H1 (cell line): Measurements from ENCODE around the gene PGAP3. TPM values are rescaled to one million over a fixed set of nuclear protein-coding genes. Genes with fewer than 3 reads are reported as not detected.

ENCODE experiments used
- CTCF ChIA-PET: fragments of 300-600 bp; sonication (Branson Sonifier 250); formaldehyde crosslinking; loops from one replicate; lab custom pipeline; 2021; ENCODE audit not compliant: partially characterized antibody; lab: Charles Lee
- POLR2A ChIA-PET: fragments of 300-600 bp; sonication (Branson Sonifier 250); formaldehyde crosslinking; loops from one replicate; lab custom pipeline; 2021; ENCODE audit warnings: inconsistent platforms; ENCODE audit not compliant: partially characterized antibody; lab: Charles Lee
- DNase-seq, 2 experiments: peaks; one replicate each; pipeline versions ENCODE4 v3.0.0 to v3.0.0-alpha.2; 2010 to 2022; ENCODE audit warnings: low spot score in 2 of 2, low read depth in 1 of 2, mixed read lengths in 1 of 2
- FAIRE-seq: peaks from 2 replicates; lab custom pipeline; 2011; peaks lifted over from hg19 to GRCh38; lab: Jason Lieb, UNC
- H2AFZ ChIP-seq: 2 replicates; pipeline ENCODE4 v1.8.1; 2012; ENCODE audit warnings: low read length, inconsistent platforms
- H2AK5ac ChIP-seq: 2 replicates; pipeline ENCODE4 v1.6.1; 2013; ENCODE audit warnings: low read depth, low read length
- H2BK120ac ChIP-seq: replicated peaks from 2 replicates; pipeline ENCODE3; 2013; ENCODE audit warnings: low read depth, low read length, inconsistent platforms
- H2BK12ac ChIP-seq: 2 replicates; pipeline ENCODE4 v1.6.1; 2013; ENCODE audit warnings: low read depth, low read length
- H2BK15ac ChIP-seq: 2 replicates; pipeline ENCODE4 v1.6.1; 2013; ENCODE audit warnings: low read length
- H2BK20ac ChIP-seq: 2 replicates; pipeline ENCODE4 v1.6.1; 2013; ENCODE audit warnings: low read length
- H2BK5ac ChIP-seq: 2 replicates; pipeline ENCODE4 v1.6.1; 2013; ENCODE audit warnings: low read depth, low read length
- H3K14ac ChIP-seq: 2 replicates; pipeline ENCODE4 v1.6.1; 2013; ENCODE audit warnings: inconsistent platforms; ENCODE audit not compliant: insufficient read length
- H3K18ac ChIP-seq: 2 replicates; pipeline ENCODE4 v1.6.1; 2013; ENCODE audit warnings: low read length; ENCODE audit errors: extremely low read depth
- H3K23ac ChIP-seq: 2 replicates; pipeline ENCODE4 v1.6.1; 2013; ENCODE audit warnings: inconsistent platforms; ENCODE audit not compliant: insufficient read length
- H3K23me2 ChIP-seq: 2 replicates; pipeline ENCODE4 v1.6.1; 2013; ENCODE audit warnings: low read depth, low read length
- H3K27ac ChIP-seq: 2 replicates; pipeline ENCODE4 v1.6.1; 2011; ENCODE audit warnings: low read depth, low read length, inconsistent platforms
- H3K27me3 ChIP-seq, 4 experiments: replicated peaks in 1 of 4; 1 replicate in 1 of 4; 2 replicates in 3 of 4; pipeline versions ENCODE4 v1.6.1 to v1.8.1; 2011 to 2013; ENCODE audit warnings: low read length in 3 of 4, mild to moderate bottlenecking in 3 of 4, inconsistent platforms in 2 of 4, mixed read lengths in 2 of 4, moderate library complexity in 1 of 4; ENCODE audit not compliant: control insufficient read depth in 3 of 4, insufficient read depth in 3 of 4; ENCODE audit errors: extremely low read depth in 1 of 4
- H3K36me3 ChIP-seq, 4 experiments: 2 replicates each; pipeline versions ENCODE4 v1.6.1 to v1.8.1; 2011 to 2013; ENCODE audit warnings: mild to moderate bottlenecking in 4 of 4, low read length in 3 of 4, moderate library complexity in 2 of 4, control low read depth in 1 of 4, inconsistent platforms in 1 of 4; ENCODE audit not compliant: insufficient read depth in 4 of 4, control insufficient read depth in 2 of 4
- H3K4ac ChIP-seq: replicated peaks from 2 replicates; pipeline ENCODE3; 2013; ENCODE audit warnings: low read length, low read depth, mixed read lengths, inconsistent platforms; ENCODE audit not compliant: insufficient read length
- H3K4me1 ChIP-seq, 4 experiments: replicated peaks in 1 of 4; 1 replicate in 1 of 4; 2 replicates in 3 of 4; pipeline versions ENCODE4 v1.6.1 to v1.8.1; 2011 to 2013; ENCODE audit warnings: low read length in 3 of 4, inconsistent platforms in 2 of 4, mixed read lengths in 1 of 4; ENCODE audit not compliant: insufficient read depth in 4 of 4, control insufficient read depth in 3 of 4
- H3K4me2 ChIP-seq, 2 experiments: 2 replicates each; pipeline versions ENCODE4 v1.6.1 to v1.8.1; 2011 to 2013; ENCODE audit warnings: low read depth in 2 of 2, low read length in 2 of 2, control low read depth in 1 of 2, inconsistent platforms in 1 of 2, mild to moderate bottlenecking in 1 of 2; ENCODE audit not compliant: insufficient read depth in 1 of 2
- H3K4me3 ChIP-seq, 4 experiments: fragments of 200-600, 300-600 bp in 1 of 4; sonication (generic), shearing (Covaris generic), sonication (Bioruptor Twin) in 1 of 4; 2 replicates each; pipeline versions ENCODE4 v1.5.1 to v1.8.1; 2011 to 2016; ENCODE audit warnings: low read length in 4 of 4, low read depth in 3 of 4, control low read depth in 2 of 4, inconsistent platforms in 2 of 4, mild to moderate bottlenecking in 2 of 4, mixed read lengths in 1 of 4, moderate library complexity in 1 of 4; ENCODE audit not compliant: insufficient read depth in 2 of 4; ENCODE audit errors: extremely low read depth in 1 of 4
- H3K56ac ChIP-seq: replicated peaks from 2 replicates; pipeline ENCODE3; 2013; ENCODE audit warnings: low read depth, mild to moderate bottlenecking, mixed read lengths, low read length, inconsistent platforms; ENCODE audit not compliant: insufficient read length
- H3K79me1 ChIP-seq: 2 replicates; pipeline ENCODE4 v1.6.1; 2013; ENCODE audit warnings: low read depth, low read length, control low read depth
- H3K79me2 ChIP-seq, 2 experiments: 2 replicates each; pipeline versions ENCODE4 v1.6.1 to v1.8.1; 2012 to 2013; ENCODE audit warnings: low read length in 2 of 2, mild to moderate bottlenecking in 2 of 2, inconsistent platforms in 1 of 2; ENCODE audit not compliant: insufficient read depth in 2 of 2, control insufficient read depth in 1 of 2
- H3K9ac ChIP-seq, 4 experiments: replicated peaks in 1 of 4; 1 replicate in 1 of 4; 2 replicates in 3 of 4; pipeline versions ENCODE4 v1.6.1 to v1.8.1; 2011 to 2013; ENCODE audit warnings: low read depth in 3 of 4, low read length in 3 of 4, control low read depth in 2 of 4, mild to moderate bottlenecking in 2 of 4, moderate library complexity in 2 of 4, inconsistent platforms in 1 of 4; ENCODE audit errors: extremely low read depth in 1 of 4
- H3K9me3 ChIP-seq, 2 experiments: 2 replicates each; pipeline versions ENCODE4 v1.6.1 to v1.8.1; 2012 to 2013; ENCODE audit warnings: mild to moderate bottlenecking in 2 of 2, moderate library complexity in 2 of 2, control low read depth in 1 of 2, inconsistent platforms in 1 of 2, low read depth in 1 of 2, low read length in 1 of 2, mixed read lengths in 1 of 2; ENCODE audit not compliant: insufficient read depth in 2 of 2
- H4K20me1 ChIP-seq, 2 experiments: replicated peaks in 1 of 2; 2 replicates each; pipeline versions ENCODE3 to v1.8.1; 2011 to 2013; ENCODE audit warnings: inconsistent platforms in 2 of 2, low read length in 2 of 2, mild to moderate bottlenecking in 1 of 2; ENCODE audit not compliant: insufficient read depth in 2 of 2, control insufficient read depth in 1 of 2
- H4K5ac ChIP-seq: 2 replicates; pipeline ENCODE4 v1.6.1; 2013; ENCODE audit warnings: low read length, low read depth, mixed read lengths, inconsistent platforms; ENCODE audit not compliant: insufficient read length
- H4K8ac ChIP-seq: 2 replicates; pipeline ENCODE4 v1.8.0; 2013; ENCODE audit warnings: mild to moderate bottlenecking, moderate library complexity, low read length, inconsistent platforms; ENCODE audit not compliant: insufficient read depth; ENCODE audit errors: extremely low read depth
- H4K91ac ChIP-seq: replicated peaks from 2 replicates; pipeline ENCODE3; 2013; ENCODE audit warnings: low read length, mixed read lengths, inconsistent platforms; ENCODE audit not compliant: insufficient read length
- CBX8 ChIP-seq: fragments of 300-800, 300-1000 bp; sonication (generic); IDR thresholded peaks from 2 replicates; pipeline ENCODE4 v1.7.1; 2016; ENCODE audit warnings: low read depth, low read length, borderline replicate concordance
- EP300 ChIP-seq, 2 experiments: IDR thresholded peaks; 1 replicate in 1 of 2; 2 replicates in 1 of 2; pipeline ENCODE4 v1.6.1; 2011 to 2012; ENCODE audit warnings: low read depth in 2 of 2, low read length in 2 of 2, mild to moderate bottlenecking in 2 of 2, borderline replicate concordance in 1 of 2, inconsistent platforms in 1 of 2, moderate library complexity in 1 of 2
- EZH2 ChIP-seq: fragments of 200-600 bp; sonication (generic); IDR thresholded peaks from 2 replicates; pipeline ENCODE4 v1.7.1; 2012; ENCODE audit warnings: low read depth, mild to moderate bottlenecking, moderate library complexity, low read length, inconsistent platforms; ENCODE audit not compliant: severe bottlenecking
- JUND ChIP-seq: IDR thresholded peaks from 2 replicates; pipeline ENCODE4 v1.6.1; 2011; ENCODE audit warnings: mild to moderate bottlenecking, improper control_type of control experiment, low read length
- NANOG ChIP-seq: IDR thresholded peaks from 2 replicates; pipeline ENCODE4 v1.6.1; 2011; ENCODE audit warnings: low read length, low read depth, mild to moderate bottlenecking, inconsistent platforms; ENCODE audit not compliant: insufficient read depth, poor library complexity, severe bottlenecking
- WGBS, 2 experiments: shearing (Covaris generic) in 1 of 2; methylation state at CpG; one replicate each; pipeline versions ENCODE4 v1.1.6 to v1.1.7; 2013 to 2015; ENCODE audit warnings: low lambda C conversion rate in 2 of 2, mixed read lengths in 2 of 2, inconsistent platforms in 1 of 2, low coverage in 1 of 2, missing lambda C conversion rate in 1 of 2; ENCODE audit not compliant: insufficient replicate concordance in 2 of 2, insufficient coverage in 1 of 2, insufficient read length in 1 of 2; ENCODE audit errors: extremely low coverage in 1 of 2, missing lambda C conversion rate in 1 of 2; 5-methylcytosine and 5-hydroxymethylcytosine counted together
- polyA plus RNA-seq, 7 experiments: library from polyadenylated mRNA; depleted of rRNA in 3 of 7; stranded (reverse) in 5 of 7; unstranded in 2 of 7; fragments of >200 nt in 5 of 7; fragments of 200-250 nt in 2 of 7; gene quantifications; 1 replicate in 5 of 7; 2 replicates in 1 of 7; 4 replicates in 1 of 7; pipeline versions ENCODE4 v1.2.1 to v1.2.3, GENCODE V29; 2011 to 2013; ENCODE audit warnings: missing spikeins in 2 of 7, mixed read lengths in 2 of 7
- total RNA-seq: library from RNA; stranded (reverse); fragmentation: NEBNext Ultra II Directional; extraction: Animal tissue kit (Norgen Biotek cat#: 25700); gene quantifications from 2 replicates; pipeline ENCODE4 v1.2.1, GENCODE V29; 2021
- TF ChIP-seq, protein P1 (sequence below): IDR thresholded peaks from 2 replicates; pipeline ENCODE4 v1.6.1; 2011; ENCODE audit warnings: low read length, improper control_type of control experiment
- TF ChIP-seq, protein P2 (sequence below): IDR thresholded peaks from 2 replicates; pipeline ENCODE4 v1.6.1; 2012; ENCODE audit warnings: low read length, inconsistent platforms

Gene PGAP3
- total and polyA plus RNA-seq, 2 of the 8 experiments (the other 6 are each of a cell fraction or from before 2014, with no cell fraction given), result 21.0 to 30.7 TPM

DNA sequence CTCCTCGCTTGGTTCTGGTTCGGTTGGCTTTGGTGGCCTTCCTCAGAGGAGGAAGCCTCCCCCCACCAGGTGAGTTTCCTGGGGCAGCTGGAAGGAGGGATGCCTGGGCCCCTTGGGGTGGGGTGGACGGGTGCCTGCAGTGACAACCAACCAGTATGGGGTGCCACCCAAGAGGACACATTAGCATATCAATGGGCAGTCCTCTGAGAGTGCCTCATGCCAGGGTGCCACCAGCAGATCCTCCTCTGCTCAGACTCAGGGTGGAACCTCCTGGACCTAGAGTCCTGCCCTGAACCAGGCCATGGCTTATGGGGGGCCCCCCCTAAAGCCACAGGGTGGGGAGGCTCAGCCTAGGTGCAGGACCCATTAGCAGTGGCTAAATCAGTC lies 58.4 kb downstream of the PGAP3 start:
- Histone ChIP-seq H2BK120ac (no peak overlapping the region), H2BK20ac (peak overlapping the region; percentile 51; the same call in 1 of the 2 replicates), H2AK5ac (peak overlapping the region; percentile 75; the same call in 1 of the 2 replicates), H4K20me1 (peaks cover 0 to 1% of the 10 kb centered on the region in 2 experiments), H2BK5ac (peak overlapping the region; percentile 56; the same call in 1 of the 2 replicates), H4K5ac (no peak overlapping the region), H3K4ac (no peak overlapping the region), H3K23ac (no peak overlapping the region), H3K27ac (no peak overlapping the region), H3K27me3 (peaks cover 2 to 38% (median 32%) of the 10 kb centered on the region in 4 experiments), H4K8ac (no peak overlapping the region), H3K36me3 (no peaks in the 10 kb centered on the region), H3K56ac (no peak overlapping the region), H3K4me1 (peaks cover 8 to 58% (median 46%) of the 10 kb centered on the region in 4 experiments), H3K4me2 (no peak overlapping the region; a peak in 1 of 4 replicates), H3K4me3 (no peak overlapping the region), H2AFZ (no peak overlapping the region), H3K14ac (no peak overlapping the region), H4K91ac (peak overlapping the region; percentile 69), H3K18ac (0 out of 2 replicates have a peak overlapping the region, but pooled peaks have one; percentile 14), H2BK15ac (0 out of 2 replicates have a peak overlapping the region, but pooled peaks have one; percentile 10), H3K79me2 (no peaks in the 10 kb centered on the region), H3K9ac (no peak overlapping the region), H3K9me3 (no peaks in the 10 kb centered on the region), H2BK12ac (peak overlapping the region; percentile 86; the same call in 1 of the 2 replicates), H3K79me1 (0 out of 2 replicates have a peak, but pooled peaks cover 2% of the 10 kb centered on the region), H3K23me2 (peaks cover 12% of the 10 kb centered on the region)
- TF ChIP-seq, protein P1, sequence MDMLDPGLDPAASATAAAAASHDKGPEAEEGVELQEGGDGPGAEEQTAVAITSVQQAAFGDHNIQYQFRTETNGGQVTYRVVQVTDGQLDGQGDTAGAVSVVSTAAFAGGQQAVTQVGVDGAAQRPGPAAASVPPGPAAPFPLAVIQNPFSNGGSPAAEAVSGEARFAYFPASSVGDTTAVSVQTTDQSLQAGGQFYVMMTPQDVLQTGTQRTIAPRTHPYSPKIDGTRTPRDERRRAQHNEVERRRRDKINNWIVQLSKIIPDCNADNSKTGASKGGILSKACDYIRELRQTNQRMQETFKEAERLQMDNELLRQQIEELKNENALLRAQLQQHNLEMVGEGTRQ, result no peak
- TF ChIP-seq EZH2 (no peak), JUND (no peak), CBX8 (no peak), NANOG (no peak), EP300 (IDR thresholded peaks at IDR 0.05; ENCODE audit: borderline replicate concordance in 1 of 2, low read depth in 2 of 2, low read length in 2 of 2) (no peak)
- TF ChIP-seq, protein P2, sequence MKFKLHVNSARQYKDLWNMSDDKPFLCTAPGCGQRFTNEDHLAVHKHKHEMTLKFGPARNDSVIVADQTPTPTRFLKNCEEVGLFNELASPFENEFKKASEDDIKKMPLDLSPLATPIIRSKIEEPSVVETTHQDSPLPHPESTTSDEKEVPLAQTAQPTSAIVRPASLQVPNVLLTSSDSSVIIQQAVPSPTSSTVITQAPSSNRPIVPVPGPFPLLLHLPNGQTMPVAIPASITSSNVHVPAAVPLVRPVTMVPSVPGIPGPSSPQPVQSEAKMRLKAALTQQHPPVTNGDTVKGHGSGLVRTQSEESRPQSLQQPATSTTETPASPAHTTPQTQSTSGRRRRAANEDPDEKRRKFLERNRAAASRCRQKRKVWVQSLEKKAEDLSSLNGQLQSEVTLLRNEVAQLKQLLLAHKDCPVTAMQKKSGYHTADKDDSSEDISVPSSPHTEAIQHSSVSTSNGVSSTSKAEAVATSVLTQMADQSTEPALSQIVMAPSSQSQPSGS, result no peak
- no peak for FAIRE-seq
- POLR2A ChIA-PET, result interaction anchor here (0.8 to 5.8 kb wide), 6 partner anchors 10 to 101 kb away, joined by 3 to 39 read pairs (median 6); partner anchors contain the start of genes MIEN1, PNMT and TCAP
- CTCF ChIA-PET, result interaction anchor here (1.3 to 49.2 kb wide), 7 partner anchors 6 to 127 kb away, joined by 3 to 1885 read pairs (median 94); partner anchors contain the start of genes ERBB2, PGAP3, PNMT and PPP1R1B
- WGBS, 2 experiments, result 72% methylated on average over 3 of the region's 3 CpGs; no CpG with 5 or more reads in 1 of the 2 experiments
- DNase-seq, result no peak
